Keratinocyte (primary cell): ENCODE data around the gene FAM24B. TPM values are rescaled to one million over a fixed set of nuclear protein-coding genes. Genes with fewer than 3 reads are reported as not detected.
"Not testable (repeated sequence)": the region's sequence is repeated elsewhere in the genome, so short reads cannot be mapped to it uniquely, and the experiment has no call there.

Experiments
- DNase-seq: peaks from one replicate; pipeline ENCODE4 v3.0.0-alpha.2; 2011; ENCODE audit warnings: low read depth, missing footprints, low spot score
- FAIRE-seq: peaks from 2 replicates; lab custom pipeline; 2011; peaks lifted over from hg19 to GRCh38; lab: Jason Lieb, UNC
- H2AFZ ChIP-seq: 2 replicates; pipeline ENCODE4 v1.6.0; 2012; ENCODE audit warnings: low read length, control low read depth, inconsistent platforms; ENCODE audit not compliant: control insufficient read depth
- H3K27ac ChIP-seq: 2 replicates; pipeline ENCODE4 v1.5.1; 2011; ENCODE audit warnings: low read length; ENCODE audit not compliant: control insufficient read depth, insufficient read depth
- H3K27me3 ChIP-seq: 3 replicates; pipeline ENCODE4 v1.6.0; 2011; ENCODE audit warnings: low read length; ENCODE audit not compliant: control insufficient read depth, insufficient read depth; ENCODE audit errors: extremely low read depth
- H3K36me3 ChIP-seq, 2 experiments: 2 replicates in 1 of 2; 3 replicates in 1 of 2; pipeline ENCODE4 v1.5.1; 2011; ENCODE audit warnings: low read length in 2 of 2, mild to moderate bottlenecking in 1 of 2; ENCODE audit not compliant: control insufficient read depth in 2 of 2, insufficient read depth in 2 of 2; ENCODE audit errors: extremely low read depth in 1 of 2
- H3K4me1 ChIP-seq: 3 replicates; pipeline ENCODE4 v1.5.1; 2011; ENCODE audit warnings: low read length; ENCODE audit not compliant: control insufficient read depth, insufficient read depth; ENCODE audit errors: extremely low read depth
- H3K4me2 ChIP-seq: 3 replicates; pipeline ENCODE4 v1.6.0; 2011; ENCODE audit warnings: low read depth, low read length; ENCODE audit not compliant: control insufficient read depth, insufficient read depth; ENCODE audit errors: extremely low read depth
- H3K4me3 ChIP-seq, 3 experiments: fragments of 200-600 bp in 1 of 3; sonication (generic) in 1 of 3; 2 replicates in 2 of 3; 3 replicates in 1 of 3; pipeline ENCODE4 v1.5.1; 2011 to 2016; ENCODE audit warnings: low read length in 3 of 3, mild to moderate bottlenecking in 3 of 3, control low read depth in 2 of 3, inconsistent platforms in 1 of 3, low read depth in 1 of 3, mixed read lengths in 1 of 3, mixed run types in 1 of 3, moderate library complexity in 1 of 3; ENCODE audit not compliant: control insufficient read depth in 2 of 3, insufficient read depth in 2 of 3; ENCODE audit errors: extremely low read depth in 1 of 3
- H3K79me2 ChIP-seq: 2 replicates; pipeline ENCODE4 v1.6.0; 2012; ENCODE audit warnings: low read length; ENCODE audit not compliant: control insufficient read depth, insufficient read depth
- H3K9ac ChIP-seq: 3 replicates; pipeline ENCODE4 v1.6.0; 2011; ENCODE audit warnings: low read length; ENCODE audit not compliant: control insufficient read depth, insufficient read depth; ENCODE audit errors: extremely low read depth
- H3K9me1 ChIP-seq: 3 replicates; pipeline ENCODE4 v1.6.0; 2011; ENCODE audit warnings: low read length; ENCODE audit not compliant: control insufficient read depth, insufficient read depth; ENCODE audit errors: extremely low read depth
- H3K9me3 ChIP-seq: 2 replicates; pipeline ENCODE4 v1.5.1; 2012; ENCODE audit warnings: low read depth, low read length; ENCODE audit not compliant: control insufficient read depth
- H4K20me1 ChIP-seq: 3 replicates; pipeline ENCODE4 v1.6.0; 2011; ENCODE audit warnings: low read length; ENCODE audit not compliant: control insufficient read depth, insufficient read depth; ENCODE audit errors: extremely low read depth
- EZH2 ChIP-seq: IDR thresholded peaks from one replicate; pipeline ENCODE4 v1.6.1; 2012; ENCODE audit warnings: inconsistent platforms, mild to moderate bottlenecking, low read length, moderate library complexity
- dilution Hi-C: fragments of 300-500 bp; cut with MboI; formaldehyde crosslinking; loops from one replicate; pipeline ENCODE4 v1.7.0; 2020; ENCODE audit warnings: low sequenced_read_pairs; ENCODE audit not compliant: extremely low pct_ligation_motif_present
- polyA plus RNA-seq, 5 experiments: library from polyadenylated mRNA; depleted of rRNA in 3 of 5; stranded (reverse) in 3 of 5; stranded (forward) in 1 of 5; unstranded in 1 of 5; fragments of >200 nt; gene quantifications; 1 replicate in 1 of 5; 2 replicates in 3 of 5; 3 replicates in 1 of 5; pipeline versions ENCODE4 v1.2.1 to v1.2.3, GENCODE V29; 2011 to 2012; ENCODE audit warnings: missing spikeins in 2 of 5, low read depth in 1 of 5, low replicate concordance in 1 of 5
- TF ChIP-seq, protein P1 (sequence below), 3 experiments: IDR thresholded peaks in 1 of 3; conservative IDR thresholded peaks in 1 of 3; optimal IDR thresholded peaks in 1 of 3; 2 replicates in 2 of 3; 3 replicates in 1 of 3; pipeline versions ENCODE3 to v1.5.1; 2011; ENCODE audit warnings: low read length in 3 of 3, mild to moderate bottlenecking in 3 of 3, moderate library complexity in 2 of 3, control low read depth in 1 of 3, inconsistent platforms in 1 of 3; ENCODE audit not compliant: insufficient read depth in 2 of 3; ENCODE audit errors: extremely low read depth in 1 of 3

FAM24B gene
- polyA plus RNA-seq, 1 donor (not counting 4 experiments of a cell fraction or from before 2014, with no cell fraction given): 4.5 TPM

- Histone ChIP-seq H3K9me1 (no peaks in the 10 kb centered on the region), H3K27ac (peak overlapping the region; percentile 49), H3K4me2 (peak overlapping the region; percentile 42), H3K36me3 (peaks cover 0 to 2% of the 10 kb centered on the region in 2 experiments), H3K79me2 (peaks cover 19% of the 10 kb centered on the region), H2AFZ (peak overlapping the region; percentile 64), H3K4me1 (peaks cover 40% of the 10 kb centered on the region), H3K9ac (no peak overlapping the region), H4K20me1 (no peaks in the 10 kb centered on the region), H3K4me3 (no peak overlapping the region), H3K27me3 (no peaks in the 10 kb centered on the region), H3K9me3 (no peaks in the 10 kb centered on the region)
- DNase-seq: no peak
- TF ChIP-seq EZH2: no peak
- TF ChIP-seq, protein P1, sequence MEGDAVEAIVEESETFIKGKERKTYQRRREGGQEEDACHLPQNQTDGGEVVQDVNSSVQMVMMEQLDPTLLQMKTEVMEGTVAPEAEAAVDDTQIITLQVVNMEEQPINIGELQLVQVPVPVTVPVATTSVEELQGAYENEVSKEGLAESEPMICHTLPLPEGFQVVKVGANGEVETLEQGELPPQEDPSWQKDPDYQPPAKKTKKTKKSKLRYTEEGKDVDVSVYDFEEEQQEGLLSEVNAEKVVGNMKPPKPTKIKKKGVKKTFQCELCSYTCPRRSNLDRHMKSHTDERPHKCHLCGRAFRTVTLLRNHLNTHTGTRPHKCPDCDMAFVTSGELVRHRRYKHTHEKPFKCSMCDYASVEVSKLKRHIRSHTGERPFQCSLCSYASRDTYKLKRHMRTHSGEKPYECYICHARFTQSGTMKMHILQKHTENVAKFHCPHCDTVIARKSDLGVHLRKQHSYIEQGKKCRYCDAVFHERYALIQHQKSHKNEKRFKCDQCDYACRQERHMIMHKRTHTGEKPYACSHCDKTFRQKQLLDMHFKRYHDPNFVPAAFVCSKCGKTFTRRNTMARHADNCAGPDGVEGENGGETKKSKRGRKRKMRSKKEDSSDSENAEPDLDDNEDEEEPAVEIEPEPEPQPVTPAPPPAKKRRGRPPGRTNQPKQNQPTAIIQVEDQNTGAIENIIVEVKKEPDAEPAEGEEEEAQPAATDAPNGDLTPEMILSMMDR (optimal IDR thresholded peaks at IDR 0.05 in 1 of 3, IDR thresholded peaks at IDR 0.05 in 1 of 3, conservative IDR thresholded peaks at IDR 0.05 in 1 of 3; ENCODE audit: extremely low read depth in 1 of 3, insufficient read depth in 2 of 3, low read length in 3 of 3): no peak
- dilution Hi-C loops: no loop called here
- peak; percentile 91 for FAIRE-seq
Measured at GRCh38 chr10:122861711-122862161, 17.6 kb downstream of the FAM24B start.

DNA sequence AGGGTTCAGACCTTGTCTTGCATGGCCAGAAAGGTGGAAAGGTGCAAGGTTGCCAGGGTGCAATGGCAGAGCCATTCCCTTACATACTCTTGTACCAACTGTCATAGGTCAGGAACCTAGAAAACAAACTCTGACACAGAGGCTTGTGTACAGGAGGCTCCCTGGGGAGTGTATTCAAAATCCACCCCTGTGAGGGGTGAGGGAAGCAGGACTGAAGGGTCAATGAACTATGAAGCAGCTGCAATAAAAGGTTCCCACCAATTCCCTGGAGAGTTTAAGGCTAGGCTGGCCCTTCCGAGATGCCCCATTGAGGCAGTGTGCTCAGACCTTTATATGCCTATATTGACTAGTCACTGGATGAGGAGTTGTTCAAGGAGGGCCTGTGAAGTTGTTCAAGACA, 19.9 kb downstream of the FAM24B start:
- H4K20me1 ChIP-seq: no peaks in the 10 kb centered on the region
- no peak overlapping the region for H3K9ac ChIP-seq
- no peak for DNase-seq
- no peaks in the 10 kb centered on the region for H3K9me3 ChIP-seq
- peaks cover 0 to 2% of the 10 kb centered on the region in 2 experiments for H3K36me3 ChIP-seq
- H3K4me3 ChIP-seq: no peak overlapping the region
- H3K4me1 ChIP-seq: peaks cover 47% of the 10 kb centered on the region
- H3K9me1 ChIP-seq: no peaks in the 10 kb centered on the region
- H3K4me2 ChIP-seq: no peak overlapping the region
- no peak overlapping the region for H3K27ac ChIP-seq
- dilution Hi-C loops: no loop called here
- H3K79me2 ChIP-seq: peaks cover 15% of the 10 kb centered on the region
- no peak overlapping the region for H2AFZ ChIP-seq
- no peak for TF ChIP-seq EZH2
- TF ChIP-seq, protein P1 (optimal IDR thresholded peaks at IDR 0.05 in 1 of 3, IDR thresholded peaks at IDR 0.05 in 1 of 3, conservative IDR thresholded peaks at IDR 0.05 in 1 of 3; ENCODE audit: extremely low read depth in 1 of 3, insufficient read depth in 2 of 3, low read length in 3 of 3): no peak
- no peak for FAIRE-seq
- H3K27me3 ChIP-seq: no peaks in the 10 kb centered on the region

DNA sequence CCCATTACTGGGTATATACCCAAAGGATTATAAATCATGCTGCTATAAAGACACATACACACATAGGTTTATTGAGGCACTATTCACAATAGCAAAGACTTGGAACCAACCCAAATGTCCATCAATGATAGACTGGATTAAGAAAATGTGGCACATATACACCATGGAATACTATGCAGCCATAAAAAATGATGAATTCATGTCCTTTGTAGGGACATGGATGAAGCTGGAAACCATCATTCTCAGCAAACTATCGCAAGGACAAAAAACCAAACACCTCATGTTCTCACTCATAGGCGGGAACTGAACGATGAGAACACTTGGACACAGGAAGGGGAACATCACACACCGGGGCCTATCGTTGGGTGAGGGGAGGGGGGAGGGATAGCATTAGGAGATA, 21.3 kb downstream of the FAM24B start:
- H3K27ac ChIP-seq, H3K9me1 ChIP-seq, H3K9me3 ChIP-seq, H3K79me2 ChIP-seq, dilution Hi-C loops, H3K4me2 ChIP-seq, H2AFZ ChIP-seq, H3K4me3 ChIP-seq, H3K36me3 ChIP-seq, DNase-seq, H3K27me3 ChIP-seq, H4K20me1 ChIP-seq, H3K9ac ChIP-seq, FAIRE-seq: not testable (repeated sequence)
- peaks cover 52% of the 10 kb centered on the region for H3K4me1 ChIP-seq
